HepG2 (cell line): Measurements from ENCODE around the gene HYOU1. TPM values are rescaled to one million over a fixed set of nuclear protein-coding genes. Genes with fewer than 3 reads are reported as not detected.

ENCODE experiments used
- AGO1 ChIP-seq: fragments of 200-400 bp; formaldehyde crosslinking; IDR thresholded peaks from 2 replicates; pipeline ENCODE4 v1.6.1; 2017; ENCODE audit warnings: mild to moderate bottlenecking, low read depth, low read length, moderate library complexity; ENCODE audit not compliant: poor library complexity, severe bottlenecking
- AKAP8 ChIP-seq: sonication (generic); formaldehyde crosslinking; IDR thresholded peaks from 2 replicates; pipeline ENCODE4 v1.5.1; 2020; ENCODE audit warnings: mild to moderate bottlenecking, missing genetic modification reagents
- JUN ChIP-seq: sonication (generic); formaldehyde crosslinking; IDR thresholded peaks from 2 replicates; pipeline ENCODE4 v1.4.0; 2020; ENCODE audit warnings: mild to moderate bottlenecking, missing genetic modification reagents
- TEAD3 ChIP-seq: optimal IDR thresholded peaks from 2 replicates; pipeline ENCODE3; 2016; ENCODE audit warnings: borderline replicate concordance
- ZNF3 ChIP-seq: IDR thresholded peaks from 2 replicates; pipeline ENCODE4 v1.7.0; 2017; ENCODE audit warnings: inconsistent platforms
- ZNF44 ChIP-seq: sonication (generic); formaldehyde crosslinking; IDR thresholded peaks from 2 replicates; pipeline ENCODE4 v1.5.1; 2020; ENCODE audit warnings: mild to moderate bottlenecking, missing genetic modification reagents
- ZNF83 ChIP-seq: sonication (generic); formaldehyde crosslinking; IDR thresholded peaks from 2 replicates; pipeline ENCODE4 v1.4.0; 2020; ENCODE audit warnings: missing genetic modification reagents, mild to moderate bottlenecking, borderline replicate concordance
- microRNA-seq: library from miRNA; unstranded; fragments of <30 nt; microRNA quantifications from one replicate; pipeline ENCODE4, GENCODE V29; 2020
- polyA plus RNA-seq, 8 experiments: library from polyadenylated mRNA; depleted of rRNA in 3 of 8; stranded (reverse) in 7 of 8; unstranded in 1 of 8; fragments of >200 nt; fragmentation: Illumina TruSeq in 4 of 8; extraction: Trizol in 4 of 8; gene quantifications; 2 replicates each; pipeline versions ENCODE4 v1.2.1 to v1.2.3, GENCODE V29; 2011 to 2016; ENCODE audit warnings: low read depth in 4 of 8, missing spikeins in 1 of 8, mixed read lengths in 1 of 8; ENCODE audit not compliant: insufficient read depth in 1 of 8
- small RNA-seq, 3 experiments: library from RNA; depleted of rRNA; stranded (forward); fragments of <200 nt; gene quantifications; one replicate each; pipeline ENCODE3, GENCODE V24; 2012; ENCODE audit warnings: low read depth in 2 of 3, low replicate concordance in 1 of 3; ENCODE audit not compliant: insufficient read length in 3 of 3, insufficient read depth in 2 of 3
- total RNA-seq, 5 experiments: library from RNA; depleted of rRNA; stranded (reverse); fragments of >200 nt; fragmentation: Illumina TruSeq; extraction: Trizol; gene quantifications; 2 replicates each; pipeline ENCODE4 v1.2.3, GENCODE V29; 2016; ENCODE audit warnings: low read depth in 1 of 5
- TF ChIP-seq, protein P1 (sequence below): sonication (generic); formaldehyde crosslinking; IDR thresholded peaks from 2 replicates; pipeline ENCODE4 v1.8.0; 2022; ENCODE audit warnings: mild to moderate bottlenecking, missing genetic modification reagents, moderate library complexity

Gene HYOU1
- total and polyA plus RNA-seq, 2 of the 13 experiments (the other 11 are each of a cell fraction or from before 2014, with no cell fraction given) = 127 to 155 TPM

GRCh38 chr11:118996926-118997626 lies 59.9 kb downstream of the HYOU1 start (continued):
- TF ChIP-seq AGO1 (no peak), ZNF44 (CRISPR knock-in tag) (no peak), ZNF83 (CRISPR knock-in tag) (no peak), TEAD3 (CRISPR knock-in tag) (peak; percentile 3), AKAP8 (CRISPR knock-in tag) (0 out of 2 replicates have a peak, but pooled peaks have one; percentile 3), JUN (CRISPR knock-in tag) (no peak), ZNF3 (CRISPR knock-in tag) (no peak)
- TF ChIP-seq, protein P1, sequence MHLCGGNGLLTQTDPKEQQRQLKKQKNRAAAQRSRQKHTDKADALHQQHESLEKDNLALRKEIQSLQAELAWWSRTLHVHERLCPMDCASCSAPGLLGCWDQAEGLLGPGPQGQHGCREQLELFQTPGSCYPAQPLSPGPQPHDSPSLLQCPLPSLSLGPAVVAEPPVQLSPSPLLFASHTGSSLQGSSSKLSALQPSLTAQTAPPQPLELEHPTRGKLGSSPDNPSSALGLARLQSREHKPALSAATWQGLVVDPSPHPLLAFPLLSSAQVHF (CRISPR knock-in tag) = no peak

Small RNA genes within 50 kb of the gene (microRNA-seq; reads per million reads assigned to microRNA genes)
- not detected for gene MIR3656

Small RNA genes within 50 kb of the gene (small RNA-seq; reads per million reads assigned to genes)
- 0 reads per million in 3 experiments for gene AP003392.2
- gene RF00017 = 0 reads per million in 3 experiments
- gene RF00019 = 0 reads per million in 3 experiments

Other genes with a start within 250 kb of the HYOU1 start
- not detected in 2 replicates for gene CXCR5, start 173.3 kb downstream of the HYOU1 start, total RNA-seq (2016; rRNA removed; fragmentation: Illumina TruSeq; extraction: Trizol)
- not detected in 2 replicates for gene CXCR5, start 173.3 kb downstream of the HYOU1 start, polyA plus RNA-seq (2011; rRNA removed)
- gene BCL9L, start 131.3 kb downstream of the HYOU1 start, total RNA-seq (2016; rRNA removed; fragmentation: Illumina TruSeq; extraction: Trizol) = 3.7 and 5.5 TPM in 2 replicates
- 4.1 and 4.5 TPM in 2 replicates for gene BCL9L, start 131.3 kb downstream of the HYOU1 start, polyA plus RNA-seq (2011; rRNA removed)
- gene UPK2, start 100.9 kb downstream of the HYOU1 start, total RNA-seq (2016; rRNA removed; fragmentation: Illumina TruSeq; extraction: Trizol) = not detected in 2 replicates
- gene UPK2, start 100.9 kb downstream of the HYOU1 start, polyA plus RNA-seq (2011; rRNA removed) = not detected in 2 replicates
- not detected in 2 replicates for gene FOXR1, start 85.4 kb downstream of the HYOU1 start, total RNA-seq (2016; rRNA removed; fragmentation: Illumina TruSeq; extraction: Trizol)
- gene FOXR1, start 85.4 kb downstream of the HYOU1 start, polyA plus RNA-seq (2011; rRNA removed) = not detected in 2 replicates
- gene CENATAC, start 59.1 kb downstream of the HYOU1 start, total RNA-seq (2016; rRNA removed; fragmentation: Illumina TruSeq; extraction: Trizol) = 9.2 and 25.0 TPM in 2 replicates
- 19.8 and 21.7 TPM in 2 replicates for gene CENATAC, start 59.1 kb downstream of the HYOU1 start, polyA plus RNA-seq (2011; rRNA removed)
- 1,415 and 1,643 TPM in 2 replicates for gene RPS25, start 38.9 kb downstream of the HYOU1 start, total RNA-seq (2016; rRNA removed; fragmentation: Illumina TruSeq; extraction: Trizol)
- 647 and 839 TPM in 2 replicates for gene RPS25, start 38.9 kb downstream of the HYOU1 start, polyA plus RNA-seq (2011; rRNA removed)
- gene TRAPPC4, start 38.4 kb downstream of the HYOU1 start, total RNA-seq (2016; rRNA removed; fragmentation: Illumina TruSeq; extraction: Trizol) = 97.4 and 124 TPM in 2 replicates
- gene TRAPPC4, start 38.4 kb downstream of the HYOU1 start, polyA plus RNA-seq (2011; rRNA removed) = 126 and 140 TPM in 2 replicates
- 25.6 and 43.0 TPM in 2 replicates for gene SLC37A4, start 26.3 kb downstream of the HYOU1 start, total RNA-seq (2016; rRNA removed; fragmentation: Illumina TruSeq; extraction: Trizol)
- 56.1 and 59.7 TPM in 2 replicates for gene SLC37A4, start 26.3 kb downstream of the HYOU1 start, polyA plus RNA-seq (2011; rRNA removed)
- gene VPS11, start 10.6 kb upstream of the HYOU1 start, total RNA-seq (2016; rRNA removed; fragmentation: Illumina TruSeq; extraction: Trizol) = 21.6 and 23.3 TPM in 2 replicates
- gene VPS11, start 10.6 kb upstream of the HYOU1 start, polyA plus RNA-seq (2011; rRNA removed) = 13.7 and 18.9 TPM in 2 replicates
- 9.4 and 14.0 TPM in 2 replicates for gene HMBS, start 27.7 kb upstream of the HYOU1 start, total RNA-seq (2016; rRNA removed; fragmentation: Illumina TruSeq; extraction: Trizol)
- 46.8 and 46.9 TPM in 2 replicates for gene HMBS, start 27.7 kb upstream of the HYOU1 start, polyA plus RNA-seq (2011; rRNA removed)
- gene DPAGT1, start 44.6 kb upstream of the HYOU1 start, total RNA-seq (2016; rRNA removed; fragmentation: Illumina TruSeq; extraction: Trizol) = 15.1 and 37.6 TPM in 2 replicates
- 63.9 and 70.7 TPM in 2 replicates for gene DPAGT1, start 44.6 kb upstream of the HYOU1 start, polyA plus RNA-seq (2011; rRNA removed)
- gene C2CD2L, start 50.1 kb upstream of the HYOU1 start, total RNA-seq (2016; rRNA removed; fragmentation: Illumina TruSeq; extraction: Trizol) = 1.2 and 3.7 TPM in 2 replicates
- 5.5 and 6.0 TPM in 2 replicates for gene C2CD2L, start 50.1 kb upstream of the HYOU1 start, polyA plus RNA-seq (2011; rRNA removed)
- gene HINFP, start 64.4 kb upstream of the HYOU1 start, total RNA-seq (2016; rRNA removed; fragmentation: Illumina TruSeq; extraction: Trizol) = 13.3 and 15.1 TPM in 2 replicates
- gene HINFP, start 64.4 kb upstream of the HYOU1 start, polyA plus RNA-seq (2011; rRNA removed) = 21.4 and 27.5 TPM in 2 replicates
- not detected in 2 replicates for gene ABCG4, start 91.8 kb upstream of the HYOU1 start, total RNA-seq (2016; rRNA removed; fragmentation: Illumina TruSeq; extraction: Trizol)
- gene ABCG4, start 91.8 kb upstream of the HYOU1 start, polyA plus RNA-seq (2011; rRNA removed) = not detected in 2 replicates
- gene NLRX1, start 111.5 kb upstream of the HYOU1 start, total RNA-seq (2016; rRNA removed; fragmentation: Illumina TruSeq; extraction: Trizol) = 6.8 and 11.0 TPM in 2 replicates
- 8.7 and 11.6 TPM in 2 replicates for gene NLRX1, start 111.5 kb upstream of the HYOU1 start, polyA plus RNA-seq (2011; rRNA removed)
- 0.24 TPM in 1 of 2 replicates, not detected in the other for gene NHERF4, start 128.3 kb upstream of the HYOU1 start, total RNA-seq (2016; rRNA removed; fragmentation: Illumina TruSeq; extraction: Trizol)
- gene NHERF4, start 128.3 kb upstream of the HYOU1 start, polyA plus RNA-seq (2011; rRNA removed) = 0.12 and 0.38 TPM in 2 replicates
- gene CBL, start 149.1 kb upstream of the HYOU1 start, total RNA-seq (2016; rRNA removed; fragmentation: Illumina TruSeq; extraction: Trizol) = 7.4 and 11.0 TPM in 2 replicates
- 5.5 and 6.6 TPM in 2 replicates for gene CBL, start 149.1 kb upstream of the HYOU1 start, polyA plus RNA-seq (2011; rRNA removed)